HepG2 (cell line): Measurements from ENCODE around the gene NUTF2. TPM values are rescaled to one million over a fixed set of nuclear protein-coding genes. Genes with fewer than 3 reads are reported as not detected.

Experiments
- ARID3A ChIP-seq: IDR thresholded peaks from 2 replicates; pipeline ENCODE4 v1.6.1; 2012; ENCODE audit warnings: low read depth, low read length, improper control_type of control experiment
- BCL6 ChIP-seq: IDR thresholded peaks from 2 replicates; pipeline ENCODE4 v1.6.1; 2016; ENCODE audit warnings: missing genetic modification reagents, missing compliant biosample characterization
- CREB3 ChIP-seq: sonication (generic); formaldehyde crosslinking; IDR thresholded peaks from 2 replicates; pipeline ENCODE4 v1.5.0; 2020; ENCODE audit warnings: missing genetic modification reagents
- E2F1 ChIP-seq: sonication (generic); formaldehyde crosslinking; IDR thresholded peaks from 2 replicates; pipeline ENCODE4 v1.5.0; 2020; ENCODE audit warnings: missing genetic modification reagents
- EZH2 ChIP-seq: conservative IDR thresholded peaks from 2 replicates; pipeline ENCODE4 v1.6.1; 2012; ENCODE audit warnings: mild to moderate bottlenecking, low read depth, low read length, moderate library complexity
- FOXA1 ChIP-seq, 2 experiments: fragments of 450-650 bp in 1 of 2; sonication (generic) in 1 of 2; formaldehyde crosslinking in 1 of 2; IDR thresholded peaks; 2 replicates each; pipeline versions ENCODE4 v1.4.0 to v1.6.1; 2016 to 2020; ENCODE audit warnings: missing genetic modification reagents in 1 of 2
- HMG20B ChIP-seq: conservative IDR thresholded peaks from 2 replicates; pipeline ENCODE4 v1.6.1; 2016; ENCODE audit warnings: missing genetic modification reagents, missing compliant biosample characterization
- MATR3 ChIP-seq: sonication (generic); formaldehyde crosslinking; IDR thresholded peaks from 2 replicates; pipeline ENCODE4 v1.4.0; 2020; ENCODE audit warnings: missing genetic modification reagents
- MYC ChIP-seq: sonication (generic); formaldehyde crosslinking; IDR thresholded peaks from 2 replicates; pipeline ENCODE4 v1.9.0; 2021; ENCODE audit warnings: missing genetic modification reagents, borderline replicate concordance
- NFE2L1 ChIP-seq: sonication (generic); formaldehyde crosslinking; IDR thresholded peaks from 2 replicates; pipeline ENCODE4 v1.4.0; 2020; ENCODE audit warnings: missing genetic modification reagents, mild to moderate bottlenecking, borderline replicate concordance
- NR1H2 ChIP-seq: sonication (generic); formaldehyde crosslinking; IDR thresholded peaks from 2 replicates; pipeline ENCODE4 v1.8.1; 2022; ENCODE audit warnings: low read depth, missing genetic modification reagents, borderline replicate concordance
- NRL ChIP-seq: sonication (generic); formaldehyde crosslinking; IDR thresholded peaks from 2 replicates; pipeline ENCODE4 v1.5.0; 2020; ENCODE audit warnings: missing genetic modification reagents, mild to moderate bottlenecking, moderate library complexity, borderline replicate concordance
- RFX3 ChIP-seq: IDR thresholded peaks from 2 replicates; pipeline ENCODE4 v1.6.1; 2016; ENCODE audit warnings: missing biosample characterization, missing genetic modification reagents
- ZBTB25 ChIP-seq: IDR thresholded peaks from 2 replicates; pipeline ENCODE4 v1.6.1; 2018; ENCODE audit warnings: missing genetic modification reagents
- ZKSCAN5 ChIP-seq: sonication (generic); formaldehyde crosslinking; IDR thresholded peaks from 2 replicates; pipeline ENCODE4 v1.5.1; 2020; ENCODE audit warnings: mild to moderate bottlenecking, missing genetic modification reagents
- ZNF687 ChIP-seq: sonication (generic); formaldehyde crosslinking; IDR thresholded peaks from 2 replicates; pipeline ENCODE4 v1.5.1; 2020; ENCODE audit warnings: mild to moderate bottlenecking, missing genetic modification reagents, moderate library complexity
- ZNF878 ChIP-seq: sonication (generic); formaldehyde crosslinking; IDR thresholded peaks from 2 replicates; pipeline ENCODE4 v1.8.1; 2023; ENCODE audit warnings: mild to moderate bottlenecking, missing genetic modification reagents, moderate library complexity
- polyA plus RNA-seq, 8 experiments: library from polyadenylated mRNA; depleted of rRNA in 3 of 8; stranded (reverse) in 7 of 8; unstranded in 1 of 8; fragments of >200 nt; fragmentation: Illumina TruSeq in 4 of 8; extraction: Trizol in 4 of 8; gene quantifications; 2 replicates each; pipeline versions ENCODE4 v1.2.1 to v1.2.3, GENCODE V29; 2011 to 2016; ENCODE audit warnings: low read depth in 4 of 8, missing spikeins in 1 of 8, mixed read lengths in 1 of 8; ENCODE audit not compliant: insufficient read depth in 1 of 8
- total RNA-seq, 5 experiments: library from RNA; depleted of rRNA; stranded (reverse); fragments of >200 nt; fragmentation: Illumina TruSeq; extraction: Trizol; gene quantifications; 2 replicates each; pipeline ENCODE4 v1.2.3, GENCODE V29; 2016; ENCODE audit warnings: low read depth in 1 of 5
- TF ChIP-seq, protein P1 (sequence below): sonication (generic); formaldehyde crosslinking; conservative IDR thresholded peaks from 2 replicates; pipeline ENCODE4 v1.8.1; 2023; ENCODE audit warnings: missing genetic modification reagents

The NUTF2 gene
- total and polyA plus RNA-seq, 2 of the 13 experiments (the other 11 are each of a cell fraction or from before 2014, with no cell fraction given): 168 to 214 TPM

GRCh38 chr16:67892899-67893742 is 46.4 kb downstream of the NUTF2 start, which contains the start of gene PSKH1 (continued):
- TF ChIP-seq E2F1 (CRISPR knock-in tag) (no peak), RFX3 (CRISPR knock-in tag) (no peak), MYC (CRISPR knock-in tag) (peak; percentile 65; the same call in 1 of the 2 replicates), ZNF878 (no peak), NR1H2 (CRISPR knock-in tag) (peak; percentile 95; the same call in 1 of the 2 replicates), ZBTB25 (CRISPR knock-in tag) (no peak), MATR3 (CRISPR knock-in tag) (no peak), HMG20B (CRISPR knock-in tag) (no peak), ZNF687 (CRISPR knock-in tag) (peak; percentile 86), BCL6 (CRISPR knock-in tag) (no peak), NRL (peak; percentile 89), NFE2L1 (CRISPR knock-in tag) (no peak), ARID3A (no peak), FOXA1 (IDR thresholded peaks at IDR 0.05) (no peak), FOXA1 (CRISPR knock-in tag; IDR thresholded peaks at IDR 0.05) (no peak; the same call in 1 of the 2 replicates), EZH2 (no peak), ZKSCAN5 (no peak), CREB3 (peak; percentile 81)
- TF ChIP-seq, protein P1, sequence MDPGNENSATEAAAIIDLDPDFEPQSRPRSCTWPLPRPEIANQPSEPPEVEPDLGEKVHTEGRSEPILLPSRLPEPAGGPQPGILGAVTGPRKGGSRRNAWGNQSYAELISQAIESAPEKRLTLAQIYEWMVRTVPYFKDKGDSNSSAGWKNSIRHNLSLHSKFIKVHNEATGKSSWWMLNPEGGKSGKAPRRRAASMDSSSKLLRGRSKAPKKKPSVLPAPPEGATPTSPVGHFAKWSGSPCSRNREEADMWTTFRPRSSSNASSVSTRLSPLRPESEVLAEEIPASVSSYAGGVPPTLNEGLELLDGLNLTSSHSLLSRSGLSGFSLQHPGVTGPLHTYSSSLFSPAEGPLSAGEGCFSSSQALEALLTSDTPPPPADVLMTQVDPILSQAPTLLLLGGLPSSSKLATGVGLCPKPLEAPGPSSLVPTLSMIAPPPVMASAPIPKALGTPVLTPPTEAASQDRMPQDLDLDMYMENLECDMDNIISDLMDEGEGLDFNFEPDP (CRISPR knock-in tag): 0 out of 2 replicates have a peak, but pooled peaks have one; percentile 85
